Cerebellar nuclear complex (tissue), 1 donor: ENCODE results near the gene RBBP8NL.
"Not testable (repeated sequence)": the region's sequence is repeated elsewhere in the genome, so short reads cannot be mapped to it uniquely, and the experiment has no call there.

Experiments used
- DNase-seq, 2 experiments: peaks; one replicate each; lab custom pipeline; 2025; lab: John Stamatoyannopoulos, UW

RBBP8NL gene

DNA sequence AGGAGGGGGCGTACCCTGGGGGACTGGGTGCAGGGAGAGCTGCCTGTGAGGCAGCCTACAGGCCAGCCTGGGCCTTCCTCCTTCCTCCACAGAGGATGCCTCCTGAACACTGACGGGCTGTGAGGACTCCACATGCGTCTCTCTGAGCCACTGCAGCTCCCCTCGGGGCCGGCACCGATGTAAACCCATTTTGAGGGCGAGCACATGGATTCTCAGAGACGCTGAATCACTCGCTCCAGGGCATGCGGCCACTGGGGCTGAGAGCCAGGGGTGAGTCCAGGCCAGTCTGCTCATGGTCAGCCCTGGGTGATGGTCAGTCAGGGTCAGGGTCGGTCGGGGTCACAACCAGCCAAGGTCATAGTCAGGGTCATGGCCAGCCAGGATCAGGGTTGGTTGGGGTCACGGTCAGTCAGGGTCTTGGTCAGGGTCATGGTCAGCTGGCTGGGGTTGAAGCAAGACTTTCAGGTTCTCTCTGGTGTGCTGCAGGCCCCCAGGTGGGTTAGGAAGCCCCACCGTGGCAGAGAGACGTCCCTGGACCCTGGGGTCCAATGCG, 14.7 kb upstream of the RBBP8NL start:
- no peak for DNase-seq

DNA sequence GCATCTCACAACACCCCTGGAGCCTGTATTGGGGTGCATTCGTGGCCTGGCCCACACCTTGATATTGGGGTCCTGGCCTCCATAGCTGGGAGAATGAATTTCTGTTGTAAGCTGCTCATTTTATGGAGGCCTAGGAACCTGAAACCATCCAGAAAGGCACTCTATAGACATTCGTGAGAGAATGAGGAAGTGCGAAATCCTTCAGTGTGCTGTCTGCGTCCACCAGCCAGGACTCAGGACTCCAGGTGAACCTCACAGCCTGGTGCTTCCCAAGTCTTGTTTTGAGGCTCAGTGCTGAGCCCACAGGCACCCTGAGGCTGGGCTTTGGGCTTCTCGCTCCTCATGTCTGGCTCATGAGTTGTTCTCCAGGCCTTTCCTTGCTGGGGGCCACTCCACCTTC, 11.9 kb upstream of the RBBP8NL start:
- no peak for DNase-seq

DNA sequence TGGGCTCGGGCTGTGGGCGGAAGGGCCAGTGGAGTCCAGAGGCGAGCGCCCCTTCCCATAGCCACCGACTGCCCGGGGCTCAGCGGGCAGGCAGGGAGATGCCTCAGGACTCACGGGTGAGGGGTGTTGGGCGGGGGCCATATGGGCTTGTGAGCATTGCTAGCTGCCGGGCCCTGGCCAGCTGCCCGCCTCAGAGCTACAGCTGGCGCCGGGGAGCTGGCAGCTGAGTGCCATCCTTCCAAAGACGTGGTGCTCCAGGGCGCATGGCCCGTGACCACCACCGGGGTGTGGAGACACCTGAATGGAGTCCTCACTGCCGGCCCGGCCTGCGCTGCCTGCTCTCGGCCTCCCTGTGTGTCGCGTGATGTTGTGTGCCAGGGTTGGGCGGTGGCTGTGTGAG, 10.6 kb upstream of the RBBP8NL start:
- no peak for DNase-seq

DNA sequence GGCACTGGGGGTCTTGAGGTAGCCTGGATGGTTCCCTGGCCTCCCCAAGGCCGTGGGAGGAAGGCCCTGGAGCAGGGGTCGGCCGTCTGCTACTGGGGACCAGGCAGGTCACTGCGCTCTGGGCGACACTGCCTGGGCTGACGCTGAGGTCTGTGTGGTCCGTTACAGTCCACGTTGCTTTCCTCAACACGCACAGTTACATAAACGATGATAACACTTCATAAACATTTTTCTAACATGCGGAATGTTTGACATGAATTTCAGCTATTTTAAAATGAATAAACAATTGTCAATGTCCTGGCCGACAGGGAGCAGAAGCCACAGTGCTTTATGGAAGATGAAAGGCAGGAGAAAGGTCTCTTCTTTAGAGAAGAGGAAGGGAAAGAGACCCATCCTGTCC, 10.2 kb upstream of the RBBP8NL start:
- no peak for DNase-seq

DNA sequence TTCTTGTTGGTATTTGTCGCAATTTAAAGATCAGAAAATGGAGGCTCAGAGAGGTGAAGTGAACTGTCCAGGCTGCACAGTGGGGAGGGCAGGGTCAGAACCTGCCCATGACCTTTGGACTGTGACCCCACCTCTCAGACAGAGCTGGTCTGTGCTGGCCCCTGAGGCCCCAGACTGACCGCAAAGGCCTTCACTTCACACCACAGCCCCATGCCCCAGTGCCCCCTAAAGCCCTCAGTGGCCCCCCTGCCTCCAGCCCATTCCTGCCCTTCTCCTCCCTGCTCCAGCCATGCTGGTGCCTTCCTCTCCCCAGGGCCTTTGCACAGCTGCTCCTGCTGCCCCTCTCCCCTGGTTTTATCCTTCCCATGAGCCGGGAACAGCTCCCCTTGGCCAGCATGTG, 9.4 kb upstream of the RBBP8NL start:
- DNase-seq: no peak

DNA sequence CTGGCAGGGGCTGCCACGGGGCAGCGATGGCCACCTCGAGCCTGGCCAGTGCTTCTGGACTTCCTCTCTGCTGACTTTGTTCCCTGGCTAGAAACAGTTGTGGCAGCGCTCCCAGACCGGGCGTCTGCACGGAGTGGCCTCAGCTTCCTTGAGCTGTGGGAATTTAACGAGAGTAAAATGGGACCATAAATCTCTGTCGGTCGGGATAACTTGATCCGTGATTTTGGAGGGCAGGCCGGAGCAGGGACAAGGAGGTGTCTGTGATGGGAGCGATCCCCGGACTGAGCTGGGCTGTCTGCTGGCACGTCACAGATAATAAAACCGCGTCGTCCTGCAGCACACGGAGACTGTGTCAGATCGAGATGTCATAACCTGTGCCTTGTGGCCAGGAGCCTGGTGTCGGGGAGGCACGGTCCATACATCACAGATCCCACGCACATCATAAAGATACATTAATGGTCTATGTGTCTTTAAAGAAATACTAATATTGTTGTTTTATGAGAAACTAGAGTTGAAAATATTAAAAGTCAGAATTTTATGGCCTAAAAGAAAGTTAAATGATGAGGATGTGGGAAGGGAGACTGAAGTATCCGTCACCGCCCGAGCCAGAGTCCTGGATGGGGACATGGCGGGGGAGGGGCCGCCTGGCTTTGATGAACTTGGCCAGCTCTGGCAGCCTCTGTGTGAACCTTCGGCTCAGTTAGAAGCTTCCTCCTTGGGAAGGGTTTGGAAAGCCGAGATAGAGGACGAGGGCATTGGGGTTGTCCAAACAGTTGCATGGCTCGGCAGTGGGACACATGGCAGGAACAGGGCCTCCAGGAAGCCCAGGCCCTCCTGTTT, 6.5 kb upstream of the RBBP8NL start:
- DNase-seq: no peak

DNA sequence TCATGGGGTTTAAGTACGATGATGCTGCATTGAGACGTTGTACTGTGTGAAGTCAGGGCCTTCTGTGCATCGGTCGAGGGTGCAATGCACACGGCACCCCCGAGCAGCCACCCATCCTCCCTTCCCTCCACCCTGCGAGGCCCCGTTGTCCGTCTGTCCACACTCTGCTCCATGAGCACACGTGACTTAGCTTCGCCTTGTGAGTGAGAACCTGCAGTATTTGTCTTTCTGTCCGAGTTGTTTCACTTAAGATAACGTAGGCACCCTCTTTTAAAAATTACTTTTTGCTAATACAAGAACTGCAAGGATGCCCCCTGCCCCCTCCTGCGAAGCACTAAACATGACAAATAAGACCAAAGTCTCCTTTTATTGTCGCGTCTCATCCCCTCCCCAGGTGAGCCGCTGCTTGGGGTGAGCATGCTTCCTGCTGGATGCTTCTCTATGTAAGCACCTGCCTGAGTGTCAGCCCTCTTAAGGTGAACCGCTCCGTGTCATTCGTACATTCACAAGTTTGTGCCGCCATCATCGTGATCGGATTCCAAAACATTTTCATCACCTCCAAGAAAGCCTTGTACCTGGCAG, 3.6 kb upstream of the RBBP8NL start:
- no peak for DNase-seq

DNA sequence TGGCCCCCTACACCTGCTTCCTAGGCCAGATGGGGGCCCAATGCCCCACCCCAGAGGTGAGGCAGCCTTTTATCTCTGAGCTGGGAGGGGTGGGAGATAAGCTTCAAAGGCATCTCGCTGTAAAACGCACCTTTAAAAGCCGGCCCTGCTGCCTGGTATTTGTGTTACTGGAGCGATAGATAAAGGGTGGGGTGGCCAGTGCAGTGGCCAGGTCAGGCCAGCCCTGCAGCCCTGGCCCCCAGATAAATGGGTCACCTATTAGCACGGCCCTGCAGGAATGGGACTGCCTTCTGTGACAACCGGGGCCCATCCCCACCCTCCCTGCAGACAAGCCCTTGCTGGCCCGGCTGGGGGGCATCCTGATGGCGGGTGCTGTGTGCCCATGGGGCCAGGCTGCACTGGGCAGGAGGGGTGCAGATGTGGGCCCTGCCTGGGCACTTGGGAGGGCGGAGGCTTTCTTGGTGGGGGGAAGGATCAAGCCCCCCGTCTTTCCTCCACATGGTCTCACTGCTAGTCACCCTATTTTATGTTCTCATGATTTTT, 3.0 kb upstream of the RBBP8NL start:
- no peak for DNase-seq

DNA sequence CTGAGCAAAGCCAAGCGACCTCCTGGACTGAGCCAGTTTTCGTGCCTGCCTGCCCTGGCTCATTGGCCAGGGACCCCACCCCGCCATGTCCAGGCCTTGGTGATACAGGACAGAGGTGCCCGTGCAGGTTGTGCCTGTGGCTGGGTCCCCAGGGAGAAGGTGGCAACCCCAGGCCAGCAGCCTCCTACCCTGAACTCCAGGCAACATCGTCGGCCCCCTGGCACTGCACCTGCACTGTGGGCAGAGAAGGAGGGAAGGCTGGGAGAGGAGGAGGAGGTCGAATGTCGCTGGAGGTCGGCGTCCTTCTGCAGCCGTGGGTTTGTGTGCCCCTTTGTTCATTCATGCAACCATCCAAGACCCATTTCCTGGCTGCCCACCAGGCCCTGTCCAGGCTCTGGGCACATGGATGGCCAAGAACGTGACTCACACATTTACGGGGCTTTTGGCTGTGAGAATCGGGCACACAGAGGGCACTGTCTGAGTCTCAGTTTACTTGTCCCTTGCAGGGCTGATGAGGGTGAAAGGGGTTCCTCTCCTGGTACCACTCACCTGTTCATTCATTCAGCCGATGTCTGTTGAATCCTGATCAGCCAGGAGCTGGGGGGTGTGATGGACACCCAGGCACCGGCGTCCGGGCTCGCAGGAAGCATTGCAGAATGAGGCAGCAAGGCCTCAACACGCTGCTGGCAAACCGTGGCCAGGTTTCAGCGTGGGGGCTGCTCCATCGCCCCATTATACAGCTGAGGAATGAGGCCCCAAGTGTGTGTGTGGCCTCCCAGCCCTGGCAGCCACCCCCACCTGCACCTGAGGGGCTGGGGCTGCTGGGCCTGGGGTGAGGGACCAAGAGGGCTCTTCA, 2.3 kb upstream of the RBBP8NL start:
- DNase-seq: no peak

DNA sequence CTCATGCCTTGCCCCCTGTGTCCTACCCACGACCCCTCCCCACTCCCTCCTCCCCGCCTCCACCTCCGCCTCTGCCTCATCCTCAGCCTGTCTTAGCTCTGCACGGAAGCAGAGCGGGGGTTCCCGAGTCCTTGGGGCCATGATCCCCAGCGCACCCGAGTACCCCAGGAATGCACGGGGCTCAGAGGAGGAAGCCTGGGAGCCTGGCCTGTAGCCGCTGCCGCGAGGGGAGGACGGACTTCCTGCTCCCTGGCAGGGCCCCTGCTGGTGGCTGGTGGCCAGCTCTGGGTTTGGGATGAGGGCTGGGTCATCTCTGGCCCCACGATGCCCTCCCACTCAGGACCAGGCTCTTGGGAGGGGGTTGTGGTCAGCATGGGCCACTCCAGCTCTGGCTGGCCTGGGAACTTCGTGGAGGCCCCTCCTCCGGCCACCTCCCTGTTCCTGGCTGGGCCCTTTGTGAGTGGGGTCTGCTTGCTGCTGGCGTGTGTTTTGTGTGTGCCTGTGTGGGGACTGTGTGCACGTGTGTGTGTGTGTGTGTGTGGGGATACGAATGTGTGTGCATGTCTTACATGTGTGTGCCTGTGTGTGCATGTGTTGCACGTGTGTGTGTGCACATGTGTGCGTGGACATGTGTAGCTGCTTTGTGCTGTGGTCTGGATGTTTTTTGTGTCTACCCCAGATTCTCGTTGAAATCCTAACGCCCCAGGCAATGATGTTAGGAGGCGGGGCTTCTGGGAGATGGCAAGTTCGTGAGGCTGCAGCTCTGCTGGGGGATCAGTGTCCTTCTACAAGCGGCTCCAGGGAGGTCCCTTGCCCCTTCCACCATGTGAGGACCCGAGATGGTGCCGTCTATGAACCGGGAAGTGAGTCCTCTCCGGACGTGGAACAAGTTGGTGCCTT, 1.3 kb upstream of the RBBP8NL start:
- no peak for DNase-seq

DNA sequence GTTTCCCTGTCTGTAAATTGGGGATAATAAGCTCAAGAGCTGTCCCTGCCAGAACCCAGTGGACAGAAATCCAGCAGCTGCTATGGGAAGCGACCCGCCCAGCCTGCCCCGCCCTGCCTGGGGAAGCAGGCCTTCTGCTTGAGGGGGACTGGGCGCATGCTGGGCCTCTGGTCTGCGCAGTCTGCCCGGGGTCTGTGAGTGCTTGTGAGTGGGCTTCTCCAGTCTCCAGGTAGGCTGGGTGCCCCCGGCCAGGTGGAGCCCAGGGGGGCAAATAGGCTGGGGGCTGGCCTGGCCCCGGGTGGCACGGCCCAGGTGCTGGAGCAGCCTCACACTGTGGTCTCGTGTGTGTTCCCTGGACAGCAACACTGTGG, 648 bp upstream of the RBBP8NL start:
- DNase-seq: no peak

DNA sequence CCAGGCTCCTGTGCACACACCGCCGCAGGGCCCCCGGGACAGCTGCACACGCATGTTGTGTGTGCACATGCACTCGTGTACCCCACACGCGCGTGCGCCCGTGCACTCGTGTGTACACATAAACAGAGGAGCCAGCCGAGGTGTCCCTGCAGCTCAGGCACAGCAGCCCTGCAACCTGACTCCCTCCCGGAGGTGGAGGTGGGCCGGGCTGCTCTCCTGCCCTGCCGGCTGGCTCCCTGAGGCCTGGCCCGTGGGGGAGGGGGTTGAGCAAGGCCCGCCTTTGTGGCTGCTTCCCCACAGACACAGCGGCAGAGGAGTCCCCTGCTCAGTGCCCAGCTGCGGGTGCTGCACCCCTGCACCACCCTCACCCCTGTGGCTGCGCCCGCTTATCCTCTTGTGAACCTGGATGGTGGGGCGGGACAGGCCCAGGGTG, 624 bp downstream of the RBBP8NL start:
- DNase-seq: no peak

DNA sequence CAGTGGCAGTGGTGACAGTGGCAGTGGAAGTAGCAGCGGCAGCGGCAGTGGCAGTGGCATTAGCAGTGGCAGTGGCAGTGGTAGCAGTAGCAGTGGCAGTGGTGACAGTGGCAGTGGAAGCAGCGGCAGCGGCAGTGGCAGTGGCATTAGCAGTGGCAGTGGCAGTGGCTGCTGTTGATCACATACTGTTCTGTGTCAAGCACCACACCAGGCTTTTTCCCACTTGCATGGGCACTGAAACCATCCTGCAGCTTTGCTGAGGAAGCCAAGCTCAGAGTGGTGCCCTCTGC, 1.3 kb downstream of the RBBP8NL start:
- not testable (repeated sequence) for DNase-seq

DNA sequence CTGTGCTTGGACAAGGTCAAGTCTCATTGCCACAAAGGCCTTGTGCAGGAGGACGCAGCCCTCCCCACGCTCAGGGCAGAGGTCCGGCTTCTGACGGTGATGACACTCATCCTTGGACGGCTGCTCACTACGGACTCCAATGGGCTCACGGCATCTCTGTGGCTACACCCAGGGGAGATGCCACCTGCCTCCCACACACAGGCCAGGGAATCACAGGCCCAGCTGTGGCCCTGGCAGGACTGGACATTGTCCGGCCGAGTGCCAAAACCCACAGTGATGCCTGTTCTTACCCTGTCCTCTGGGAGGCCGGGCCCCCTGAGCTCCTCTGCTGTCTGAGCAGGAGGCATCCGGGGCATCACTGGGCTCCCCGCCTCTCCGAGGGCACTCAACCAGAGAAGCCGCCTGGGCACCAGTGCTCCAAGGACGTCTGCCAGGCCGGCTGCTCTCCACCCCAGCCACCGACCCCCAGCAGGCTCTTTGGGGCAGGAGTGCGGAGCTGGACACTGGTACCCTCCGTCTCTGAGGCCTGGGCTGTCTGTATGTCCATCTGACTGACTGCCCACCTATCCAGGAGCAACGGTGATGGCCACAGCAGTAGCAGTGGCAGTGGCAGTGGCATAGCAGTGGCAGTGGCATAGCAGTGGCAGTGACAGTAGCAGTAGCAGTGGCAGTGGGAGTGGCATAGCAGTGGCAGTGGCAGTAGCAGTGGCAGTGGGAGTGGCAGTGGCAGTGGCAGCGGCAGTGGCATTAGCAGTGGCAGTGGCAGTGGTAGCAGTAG, 1.9 kb downstream of the RBBP8NL start:
- DNase-seq: no peak

DNA sequence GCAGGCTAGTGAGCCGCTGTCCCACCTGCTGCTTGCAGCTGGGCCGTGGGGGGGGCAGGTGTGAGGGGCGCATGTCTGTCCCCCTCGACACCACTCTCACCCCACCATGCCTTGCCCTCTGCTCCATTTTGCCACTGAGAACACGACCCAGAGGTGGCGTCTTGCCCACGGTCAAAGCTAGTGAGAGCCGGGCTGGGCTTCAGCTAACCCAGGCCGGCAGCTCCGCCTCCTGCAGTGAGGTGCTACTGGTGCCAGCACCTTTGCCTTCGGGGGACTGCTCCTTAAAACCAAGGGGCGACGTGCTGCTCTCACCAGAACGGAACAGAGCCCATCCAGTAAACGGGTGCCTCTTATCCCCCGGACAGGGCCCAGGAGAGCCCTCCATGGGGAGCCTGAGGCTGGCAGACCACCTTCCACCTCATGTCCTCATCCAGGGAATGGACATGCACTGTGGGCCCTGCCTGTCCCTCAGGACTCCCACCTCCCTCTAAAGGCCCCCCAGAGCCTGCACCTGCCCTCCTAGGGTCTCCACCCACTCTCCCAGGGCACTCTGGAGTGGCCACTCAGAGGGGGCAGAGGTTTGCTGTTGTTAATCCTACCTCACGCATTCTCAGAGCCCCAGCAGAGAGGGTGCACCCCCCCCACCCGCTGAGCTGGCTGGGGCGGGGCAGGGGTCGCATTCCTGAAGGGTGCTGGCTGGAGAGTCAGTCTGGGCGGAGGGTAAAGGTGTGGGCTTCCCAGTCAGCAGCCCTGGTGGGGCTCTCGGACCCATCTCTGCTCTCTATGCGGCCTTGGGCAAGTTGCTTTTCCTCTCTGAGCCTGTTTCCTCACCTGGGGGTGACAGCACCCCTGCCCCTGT, 2.9 kb downstream of the RBBP8NL start:
- DNase-seq: no peak

DNA sequence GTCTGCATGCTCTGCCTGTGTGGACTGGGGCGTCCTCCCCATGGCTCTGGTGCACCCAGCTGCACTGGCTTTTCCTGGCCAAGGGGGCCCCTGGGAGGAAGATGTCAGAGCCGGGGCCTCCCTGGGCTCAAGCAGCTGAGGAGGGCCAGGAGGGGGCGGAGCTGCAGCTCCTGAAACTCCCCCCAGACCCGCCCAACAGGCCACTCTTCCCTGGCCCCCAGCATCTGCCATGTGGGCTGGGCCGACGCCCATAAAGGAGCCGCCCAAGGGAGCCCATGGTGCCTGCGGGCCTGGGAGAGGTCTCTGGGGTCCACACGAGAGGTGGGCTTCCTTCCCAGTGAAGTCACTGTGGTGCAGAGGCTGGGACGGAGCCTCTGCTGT, 4.0 kb downstream of the RBBP8NL start:
- DNase-seq: no peak

DNA sequence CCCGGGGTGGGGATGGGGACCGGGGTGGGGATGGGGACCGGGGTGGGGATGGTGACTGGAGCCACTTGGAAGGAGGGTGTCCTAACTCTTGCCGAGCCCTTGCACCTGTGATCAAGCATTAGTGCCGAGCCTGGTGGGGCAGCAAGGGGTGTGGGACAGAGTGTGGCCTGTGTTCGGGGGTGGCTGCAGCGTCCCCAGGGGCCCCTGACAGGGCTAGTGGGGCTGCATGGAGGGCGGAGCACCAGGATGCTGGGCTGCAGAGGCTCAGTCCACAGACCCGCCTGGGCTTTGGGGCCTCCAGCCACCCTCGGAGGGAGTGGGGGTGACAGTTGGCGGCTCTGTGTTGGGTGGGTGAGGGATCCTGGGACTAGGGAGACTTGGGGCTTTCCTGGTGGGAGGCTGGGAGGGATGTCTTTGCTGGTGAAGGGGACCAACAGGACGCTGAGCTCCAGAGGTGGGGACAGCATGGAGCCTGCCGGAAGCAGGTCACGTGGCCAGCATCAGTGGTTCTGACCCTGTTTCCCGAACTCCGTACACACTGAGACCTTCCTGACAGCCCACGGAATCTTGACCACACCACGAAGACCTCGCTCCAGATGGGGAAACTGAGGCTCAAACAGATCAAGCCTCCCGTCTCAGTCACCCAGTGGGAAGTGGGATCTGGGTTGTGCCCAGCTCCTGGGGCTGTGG, 4.6 kb downstream of the RBBP8NL start:
- DNase-seq: no peak

DNA sequence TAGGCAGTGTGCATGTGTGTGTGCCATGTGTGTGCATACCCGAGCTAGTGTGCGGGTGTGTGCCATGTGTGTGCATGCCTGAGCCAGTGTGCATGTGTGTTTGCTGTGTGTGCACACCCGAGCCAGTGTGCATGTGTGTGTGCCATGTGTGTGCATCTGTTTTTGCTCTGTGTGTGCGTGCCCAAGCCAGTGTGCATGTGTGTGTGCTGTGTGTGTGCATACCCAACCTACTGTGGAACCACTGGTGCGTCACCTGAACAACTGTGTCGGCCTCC, 5.7 kb downstream of the RBBP8NL start:
- no peak for DNase-seq
